Measurements from ENCODE around the gene AMPD3.

DNA sequence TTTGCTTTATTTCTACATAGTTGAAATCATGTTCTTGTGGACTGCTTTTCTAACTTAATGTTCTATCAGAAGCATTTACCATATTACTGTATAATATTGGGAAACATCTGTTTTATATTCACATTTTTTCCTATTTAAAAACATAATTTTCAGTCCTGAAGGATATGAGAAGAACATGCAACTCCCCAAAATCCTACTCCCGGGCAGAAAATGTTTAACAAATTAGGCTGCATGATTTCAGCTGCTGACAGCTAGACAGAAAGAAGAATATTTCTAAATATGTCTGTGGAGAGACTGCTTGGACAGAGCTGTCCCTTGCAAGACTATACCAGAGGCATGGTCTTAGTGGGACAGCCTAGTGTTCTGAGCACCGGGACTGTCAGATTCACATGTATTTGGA is 15.7 kb upstream of the AMPD3 start:
- no peak for TF ChIP-seq EZH2 (IDR thresholded peaks at IDR 0.05)
- TF ChIP-seq POLR2AphosphoS5 (IDR thresholded peaks at IDR 0.05; ENCODE audit: borderline replicate concordance, low read depth, low read length), result no peak
- no peak for TF ChIP-seq FOXP2 (optimal IDR thresholded peaks at IDR 0.05; ENCODE audit: control extremely low read depth, extremely low read length, insufficient read depth)
